HG03469 (cell line): ENCODE results near the gene WFIKKN1.

ENCODE experiments used
- ATAC-seq: cut with Tn5 transposase; IDR thresholded peaks from one replicate; pipeline ENCODE4 v1.9.1; 2021; ENCODE audit warnings: mild to moderate bottlenecking, moderate library complexity, moderate number of reproducible peaks; ENCODE audit not compliant: unreplicated experiment

WFIKKN1 gene

DNA sequence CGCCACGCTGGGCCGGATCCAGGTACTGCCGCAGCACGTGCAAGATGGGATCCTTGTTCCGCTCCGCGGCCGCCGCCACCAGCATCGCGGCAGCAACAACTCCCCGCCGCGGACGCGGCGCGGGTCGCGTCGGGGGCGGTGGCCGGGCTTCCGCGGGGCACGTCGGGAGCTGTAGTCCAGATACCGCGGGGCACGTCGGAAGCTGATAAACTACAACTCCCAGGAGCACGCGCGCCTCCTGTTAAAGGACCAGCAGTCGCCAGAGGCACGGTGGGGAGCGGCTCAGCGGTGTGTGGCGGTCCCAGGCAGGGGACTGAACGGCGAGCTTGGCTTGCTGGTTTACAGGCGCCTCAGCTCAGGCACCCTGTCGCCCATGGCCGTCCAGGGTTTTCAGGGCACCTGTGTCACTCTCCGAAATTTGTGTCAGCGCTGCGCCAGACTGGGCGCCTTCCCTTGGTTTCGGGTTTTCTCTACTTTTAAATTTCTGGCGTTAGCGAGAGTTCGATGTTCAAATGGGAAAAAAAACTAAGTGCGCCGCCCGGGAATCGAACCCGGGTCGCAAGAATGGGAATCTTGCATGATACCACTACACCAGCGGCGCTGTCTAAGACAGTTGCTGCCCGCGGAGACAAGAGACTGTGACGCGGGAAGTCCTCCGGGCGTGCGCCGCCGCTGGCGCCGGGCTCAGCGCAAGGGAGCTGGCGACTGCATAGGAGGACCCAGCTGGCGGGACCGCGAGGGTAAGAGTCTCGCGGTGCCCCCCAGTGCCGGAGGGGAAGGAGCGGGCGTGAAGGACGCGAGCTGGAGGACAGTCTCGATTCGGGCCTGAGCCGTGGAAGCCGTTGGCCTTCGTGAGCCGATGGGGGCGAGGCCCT lies 5.7 kb downstream of the WFIKKN1 start, which contains the start of gene METTL26:
METTL26 (minus strand) TSS at position 100 of the 875 bp plus-strand sequence; CDS start at position 85, 15 bp downstream.
- peak; percentile 45 for ATAC-seq

- no peak for ATAC-seq
These were observed 6.6 kb downstream of the WFIKKN1 start for GRCh38 chr16:637081-638018.

GRCh38 chr16:638034-638543 lies 7.3 kb downstream of the WFIKKN1 start:
- ATAC-seq = no peak

- ATAC-seq = no peak
These were observed 8.1 kb downstream of the WFIKKN1 start for GRCh38 chr16:638836-639235.

DNA sequence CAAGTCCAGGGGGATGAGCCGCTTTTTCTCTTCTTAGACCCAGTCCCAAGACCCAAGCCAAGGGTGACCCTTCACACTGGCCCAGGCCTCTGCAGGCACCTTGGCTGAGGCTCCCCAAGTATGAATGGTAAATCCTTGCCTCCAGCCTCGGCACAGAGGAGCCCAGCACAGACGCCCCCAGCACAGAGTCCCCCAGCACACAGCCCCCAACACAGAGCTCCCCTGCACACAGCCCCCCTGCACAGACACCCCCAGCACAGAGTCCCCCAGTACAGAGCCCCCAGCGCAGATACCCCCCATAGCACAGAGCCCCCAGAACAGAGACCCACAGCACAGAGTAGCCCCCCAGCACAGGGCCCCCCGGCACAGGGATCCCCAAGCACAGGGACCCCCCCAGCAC lies 9.8 kb downstream of the WFIKKN1 start:
- no peak for ATAC-seq

DNA sequence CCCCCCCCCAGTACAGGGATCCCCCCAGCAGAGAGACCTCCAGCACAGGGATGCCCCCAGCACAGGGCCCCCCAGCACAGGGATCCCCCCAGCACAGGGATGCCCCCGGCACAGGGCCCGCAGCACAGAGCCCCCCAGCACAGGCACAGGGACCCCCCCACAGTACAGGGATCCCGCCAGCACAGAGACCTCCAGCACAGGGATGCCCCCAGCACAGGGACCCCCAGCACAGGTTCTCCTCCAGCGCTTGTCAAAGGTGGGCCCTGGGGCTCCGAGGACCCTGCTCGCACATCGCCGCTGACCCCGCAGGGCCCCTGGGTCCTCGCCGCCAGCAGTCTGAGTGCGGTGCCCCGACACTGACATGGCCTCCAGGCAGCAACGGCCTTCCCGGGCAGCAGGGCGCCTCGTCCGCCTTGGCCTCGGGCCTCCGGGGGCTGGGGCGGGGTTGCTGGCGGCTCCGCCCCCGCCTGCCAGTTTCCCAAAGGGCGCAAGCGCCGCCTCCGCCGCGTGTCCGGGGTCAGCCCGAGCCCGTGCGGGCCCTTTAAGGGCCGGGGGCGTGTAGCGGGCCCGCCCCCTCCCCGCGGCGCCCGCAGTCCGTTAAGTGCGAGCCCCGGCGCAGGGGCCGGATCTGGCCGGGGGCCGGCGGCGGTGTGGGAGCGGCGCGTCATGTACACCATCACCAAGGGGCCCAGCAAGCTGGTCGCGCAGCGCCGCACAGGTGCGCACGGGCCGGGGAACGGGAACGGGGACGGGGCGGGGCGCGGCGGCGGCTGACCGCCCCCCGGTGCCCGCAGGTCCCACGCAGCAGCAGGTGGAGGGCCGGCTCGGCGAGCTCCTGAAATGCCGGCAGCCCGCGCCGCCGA lies 10.8 kb downstream of the WFIKKN1 start, which contains the start of gene MCRIP2:
MCRIP2 (plus strand) TSS at position 503 of the 863 bp plus-strand sequence; CDS start at position 667, 164 bp downstream.
- ATAC-seq = peak; percentile 32

GRCh38 chr16:642189-643049 lies 11.6 kb downstream of the WFIKKN1 start:
- peak; percentile 22 for ATAC-seq

DNA sequence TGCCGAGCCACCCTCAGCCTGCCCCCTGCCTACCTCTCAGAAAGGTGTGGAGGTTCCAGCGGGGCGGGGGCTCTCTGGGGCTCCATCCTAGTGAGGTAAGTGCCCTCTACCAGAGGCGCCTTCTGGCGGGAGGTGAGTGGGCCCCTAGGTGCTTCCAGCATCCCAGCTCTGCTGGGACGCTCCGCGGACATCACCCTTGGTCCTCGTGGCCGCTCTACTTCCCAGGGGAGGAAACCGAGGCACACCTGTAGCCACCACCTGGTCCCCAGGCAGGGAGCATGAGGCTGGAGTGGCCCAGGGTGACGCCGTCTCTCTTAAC lies 12.2 kb downstream of the WFIKKN1 start:
- no peak for ATAC-seq

- ATAC-seq = no peak
These were observed 13.8 kb downstream of the WFIKKN1 start for GRCh38 chr16:644556-644955.

- no peak for ATAC-seq
These were observed 15.3 kb downstream of the WFIKKN1 start for GRCh38 chr16:645852-646678.

DNA sequence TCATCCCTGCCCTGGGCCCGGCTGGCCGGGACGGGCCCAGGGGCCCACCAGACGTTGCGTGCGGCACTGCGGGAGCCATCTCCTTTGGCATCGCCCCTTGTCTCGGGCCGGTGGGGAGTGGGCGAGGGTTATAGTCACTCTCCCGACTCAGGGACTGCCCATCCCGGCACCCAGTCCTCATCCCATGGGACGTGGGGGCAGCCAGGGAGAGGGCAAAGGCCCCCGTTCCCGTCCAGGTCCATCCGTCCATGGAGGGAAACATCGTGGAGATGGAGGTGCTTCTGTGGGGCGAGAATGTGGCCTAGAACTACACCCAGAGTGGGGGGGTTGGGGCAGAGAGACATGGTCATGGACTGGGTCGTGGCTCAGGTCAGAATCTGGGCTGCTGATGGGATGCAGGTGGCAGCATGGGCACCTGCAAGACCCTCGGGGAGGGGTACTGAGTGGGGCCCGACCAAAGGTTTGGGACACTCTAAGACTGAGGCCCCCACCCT lies 15.9 kb downstream of the WFIKKN1 start:
- no peak for ATAC-seq

DNA sequence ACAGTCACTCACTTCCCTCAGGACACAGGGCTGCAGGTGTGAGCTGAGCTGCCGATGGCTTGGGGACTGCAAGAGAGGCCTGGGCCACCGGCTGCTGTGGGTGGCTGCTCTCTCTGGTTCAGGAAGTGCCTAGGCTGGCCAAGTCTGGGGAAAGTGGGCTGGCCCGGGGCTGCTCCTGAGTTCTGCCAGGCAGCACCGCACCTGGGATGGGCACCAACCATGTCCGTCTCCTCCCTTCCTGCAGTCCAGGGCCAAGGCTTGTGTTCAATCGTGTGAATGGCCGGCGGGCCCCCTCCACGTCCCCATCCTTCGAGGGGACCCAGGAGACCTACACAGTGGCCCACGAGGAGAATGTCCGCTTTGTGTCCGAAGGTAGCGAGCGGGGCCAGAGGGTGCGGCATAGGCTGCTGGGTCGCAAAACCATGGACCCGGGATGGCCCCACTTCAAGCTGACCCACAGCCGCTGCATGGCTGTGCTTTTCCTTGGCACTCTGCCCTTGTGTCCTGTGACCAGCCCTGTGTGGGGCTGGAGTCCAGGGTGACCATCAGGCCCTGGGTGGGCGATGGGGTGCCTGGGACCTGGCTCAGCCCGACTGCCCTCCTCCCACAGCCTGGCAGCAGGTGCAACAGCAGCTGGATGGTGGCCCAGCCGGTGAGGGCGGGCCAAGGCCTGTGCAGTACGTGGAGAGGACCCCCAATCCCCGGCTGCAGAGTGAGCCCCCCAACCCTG lies 16.6 kb downstream of the WFIKKN1 start:
- ATAC-seq = no peak

DNA sequence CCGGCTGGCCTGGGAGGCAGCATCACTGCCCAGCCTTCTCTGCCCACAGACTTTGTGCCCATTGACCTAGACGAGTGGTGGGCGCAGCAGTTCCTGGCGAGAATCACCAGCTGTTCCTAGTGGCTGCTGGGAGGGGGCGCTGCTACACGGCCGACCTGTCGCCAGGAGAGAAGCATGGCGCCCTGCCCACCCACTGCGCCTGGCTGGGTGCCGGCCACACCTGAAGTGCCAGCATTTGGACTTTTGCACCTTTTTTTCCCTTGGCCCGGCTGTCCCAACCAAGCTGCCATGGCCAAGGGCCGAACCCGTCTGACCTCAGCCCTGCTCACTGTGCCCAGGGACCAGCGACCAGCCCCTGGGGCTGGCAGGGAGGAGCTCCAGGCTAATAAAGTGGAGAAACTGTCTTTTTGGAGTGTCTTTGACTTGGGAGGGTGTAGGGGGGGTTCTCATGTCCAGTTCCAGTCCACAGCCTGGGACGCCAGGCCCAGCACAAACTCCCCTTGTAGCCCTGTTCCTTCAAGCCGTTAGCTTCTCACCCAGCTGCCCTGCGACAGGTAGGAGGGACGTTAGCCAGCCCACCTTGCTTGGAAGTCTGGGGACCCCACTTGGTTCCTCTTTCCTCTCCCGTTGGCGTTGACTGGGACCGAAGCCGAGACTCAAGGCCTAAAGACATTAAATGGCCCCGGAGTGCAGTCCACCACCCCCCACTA lies 17.4 kb downstream of the WFIKKN1 start:
- ATAC-seq = no peak

- peak; percentile 59 for ATAC-seq
These were observed 18.2 kb downstream of the WFIKKN1 start, which contains the start of gene WDR90 for GRCh38 chr16:648781-649589. Gene WDR90, plus strand, starts transcription at chr16:649365. Its CDS starts 52 bp downstream, at chr16:649417.

GRCh38 chr16:649631-650030 lies 18.8 kb downstream of the WFIKKN1 start:
- peak; percentile 1 for ATAC-seq

- ATAC-seq = no peak
These were observed 21.1 kb downstream of the WFIKKN1 start for GRCh38 chr16:651844-652243.
